Neural cell (in vitro differentiated cells): ENCODE results near the gene EEF1AKMT3.

Experiments
- EP300 ChIP-seq: fragments of 450-650 bp; conservative IDR thresholded peaks from 2 replicates; pipeline ENCODE4 v1.6.1; 2014; ENCODE audit warnings: antibody characterized with exemption, mild to moderate bottlenecking, moderate library complexity; ENCODE audit not compliant: poor library complexity, severe bottlenecking
- EZH2 ChIP-seq: fragments of 200-600, 300-800 bp; shearing (Covaris generic), sonication (generic); IDR thresholded peaks from 2 replicates; pipeline ENCODE4 v1.6.1; 2014; ENCODE audit warnings: antibody characterized with exemption, low read length, borderline replicate concordance, mild to moderate bottlenecking; ENCODE audit not compliant: insufficient read depth, poor library complexity, severe bottlenecking
- MXI1 ChIP-seq: fragments of 450-650 bp; conservative IDR thresholded peaks from 2 replicates; pipeline ENCODE4 v1.6.1; 2014; ENCODE audit warnings: antibody characterized with exemption, mild to moderate bottlenecking; ENCODE audit not compliant: poor library complexity, severe bottlenecking
- POLR2AphosphoS5 ChIP-seq: IDR thresholded peaks from 2 replicates; pipeline ENCODE4 v1.6.1; 2012
- RAD21 ChIP-seq: fragments of 450-650 bp; conservative IDR thresholded peaks from 2 replicates; pipeline ENCODE4 v1.6.1; 2014; ENCODE audit warnings: antibody characterized with exemption, mild to moderate bottlenecking, moderate library complexity
- SMC3 ChIP-seq: fragments of 450-650 bp; conservative IDR thresholded peaks from 2 replicates; pipeline ENCODE4 v1.6.1; 2014; ENCODE audit warnings: antibody characterized with exemption, mild to moderate bottlenecking, moderate library complexity; ENCODE audit not compliant: poor library complexity
- TAF1 ChIP-seq: IDR thresholded peaks from 2 replicates; pipeline ENCODE4 v1.6.1; 2012; ENCODE audit warnings: low read depth
- TF ChIP-seq, protein P1 (sequence below): fragments of 450-650 bp; IDR thresholded peaks from 2 replicates; pipeline ENCODE4 v1.5.1; 2014; ENCODE audit warnings: antibody characterized with exemption, mild to moderate bottlenecking, moderate library complexity; ENCODE audit not compliant: poor library complexity, severe bottlenecking
- TF ChIP-seq, protein P2 (sequence below): IDR thresholded peaks from 2 replicates; pipeline ENCODE4 v1.6.1; 2012; ENCODE audit warnings: borderline replicate concordance

DNA sequence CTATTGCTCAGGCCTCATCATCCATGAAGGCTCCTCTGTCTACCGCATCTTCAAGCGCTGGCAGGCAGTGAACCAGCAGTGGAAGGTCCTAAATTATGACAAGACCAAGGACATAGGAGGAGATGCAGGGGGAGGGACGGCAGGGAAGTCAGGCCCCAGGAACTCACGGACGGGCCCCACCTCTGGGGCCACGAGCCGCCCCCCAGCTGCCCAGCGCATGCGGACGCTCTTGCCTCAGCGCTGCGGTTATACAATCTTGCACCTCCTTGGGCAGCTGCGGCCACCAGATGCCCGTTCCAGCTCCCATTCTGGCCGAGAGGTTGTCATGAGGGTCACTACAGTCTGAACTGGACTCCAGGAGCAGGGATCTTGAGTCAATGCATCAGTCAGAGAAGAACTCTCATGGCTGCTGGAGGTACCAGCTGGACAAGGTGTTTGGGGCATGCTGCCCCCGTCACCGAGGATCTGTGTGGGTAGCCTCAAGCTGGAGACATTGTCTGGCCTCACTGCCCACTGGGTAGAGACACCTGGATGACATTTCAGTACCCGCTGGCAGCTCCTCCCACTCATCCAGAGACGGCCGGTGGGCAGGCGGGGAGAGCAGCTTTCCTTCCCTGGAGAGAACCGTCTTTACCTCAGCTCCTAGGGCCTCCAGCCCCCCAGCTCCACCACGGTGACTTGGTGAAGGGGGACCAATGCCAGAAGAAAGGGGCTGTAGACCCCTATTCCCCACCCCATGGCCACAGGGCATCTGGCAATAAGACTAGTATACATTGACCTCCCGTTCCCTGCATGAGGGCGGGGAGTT, 13.7 kb upstream of the EEF1AKMT3 start:
- TF ChIP-seq, protein P1, sequence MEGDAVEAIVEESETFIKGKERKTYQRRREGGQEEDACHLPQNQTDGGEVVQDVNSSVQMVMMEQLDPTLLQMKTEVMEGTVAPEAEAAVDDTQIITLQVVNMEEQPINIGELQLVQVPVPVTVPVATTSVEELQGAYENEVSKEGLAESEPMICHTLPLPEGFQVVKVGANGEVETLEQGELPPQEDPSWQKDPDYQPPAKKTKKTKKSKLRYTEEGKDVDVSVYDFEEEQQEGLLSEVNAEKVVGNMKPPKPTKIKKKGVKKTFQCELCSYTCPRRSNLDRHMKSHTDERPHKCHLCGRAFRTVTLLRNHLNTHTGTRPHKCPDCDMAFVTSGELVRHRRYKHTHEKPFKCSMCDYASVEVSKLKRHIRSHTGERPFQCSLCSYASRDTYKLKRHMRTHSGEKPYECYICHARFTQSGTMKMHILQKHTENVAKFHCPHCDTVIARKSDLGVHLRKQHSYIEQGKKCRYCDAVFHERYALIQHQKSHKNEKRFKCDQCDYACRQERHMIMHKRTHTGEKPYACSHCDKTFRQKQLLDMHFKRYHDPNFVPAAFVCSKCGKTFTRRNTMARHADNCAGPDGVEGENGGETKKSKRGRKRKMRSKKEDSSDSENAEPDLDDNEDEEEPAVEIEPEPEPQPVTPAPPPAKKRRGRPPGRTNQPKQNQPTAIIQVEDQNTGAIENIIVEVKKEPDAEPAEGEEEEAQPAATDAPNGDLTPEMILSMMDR: no peak
- TF ChIP-seq SMC3 (no peak), EP300 (no peak), POLR2AphosphoS5 (no peak), EZH2 (no peak), RAD21 (no peak), TAF1 (no peak), MXI1 (no peak)
- TF ChIP-seq, protein P2, sequence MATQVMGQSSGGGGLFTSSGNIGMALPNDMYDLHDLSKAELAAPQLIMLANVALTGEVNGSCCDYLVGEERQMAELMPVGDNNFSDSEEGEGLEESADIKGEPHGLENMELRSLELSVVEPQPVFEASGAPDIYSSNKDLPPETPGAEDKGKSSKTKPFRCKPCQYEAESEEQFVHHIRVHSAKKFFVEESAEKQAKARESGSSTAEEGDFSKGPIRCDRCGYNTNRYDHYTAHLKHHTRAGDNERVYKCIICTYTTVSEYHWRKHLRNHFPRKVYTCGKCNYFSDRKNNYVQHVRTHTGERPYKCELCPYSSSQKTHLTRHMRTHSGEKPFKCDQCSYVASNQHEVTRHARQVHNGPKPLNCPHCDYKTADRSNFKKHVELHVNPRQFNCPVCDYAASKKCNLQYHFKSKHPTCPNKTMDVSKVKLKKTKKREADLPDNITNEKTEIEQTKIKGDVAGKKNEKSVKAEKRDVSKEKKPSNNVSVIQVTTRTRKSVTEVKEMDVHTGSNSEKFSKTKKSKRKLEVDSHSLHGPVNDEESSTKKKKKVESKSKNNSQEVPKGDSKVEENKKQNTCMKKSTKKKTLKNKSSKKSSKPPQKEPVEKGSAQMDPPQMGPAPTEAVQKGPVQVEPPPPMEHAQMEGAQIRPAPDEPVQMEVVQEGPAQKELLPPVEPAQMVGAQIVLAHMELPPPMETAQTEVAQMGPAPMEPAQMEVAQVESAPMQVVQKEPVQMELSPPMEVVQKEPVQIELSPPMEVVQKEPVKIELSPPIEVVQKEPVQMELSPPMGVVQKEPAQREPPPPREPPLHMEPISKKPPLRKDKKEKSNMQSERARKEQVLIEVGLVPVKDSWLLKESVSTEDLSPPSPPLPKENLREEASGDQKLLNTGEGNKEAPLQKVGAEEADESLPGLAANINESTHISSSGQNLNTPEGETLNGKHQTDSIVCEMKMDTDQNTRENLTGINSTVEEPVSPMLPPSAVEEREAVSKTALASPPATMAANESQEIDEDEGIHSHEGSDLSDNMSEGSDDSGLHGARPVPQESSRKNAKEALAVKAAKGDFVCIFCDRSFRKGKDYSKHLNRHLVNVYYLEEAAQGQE: no peak
